Measurements from ENCODE around the gene PIGL. TPM values are rescaled to one million over a fixed set of nuclear protein-coding genes. Genes with fewer than 3 reads are reported as not detected.

PIGL gene
- total and polyA plus RNA-seq, 2 donors (not counting 3 experiments of a cell fraction or from before 2014, with no cell fraction given), result 28.6 to 40.8 TPM

- ChIA-PET POLR2A (interaction anchor here (0.5 kb wide), 1 partner anchor 87 kb away, joined by 3 read pairs; no protein-coding TSS in a partner anchor), CTCF (interaction anchor here (1.0 to 1.4 kb wide), 2 partner anchors 29 to 50 kb away, joined by 3 read pairs; no protein-coding TSS in a partner anchor)
- Histone ChIP-seq H4K20me1 (replicated peaks; ENCODE audit: control insufficient read depth, extremely low read depth, insufficient read depth, low read length) (no peaks in the 10 kb centered on the region), H3K4me3 (replicated peaks in 1 of 3; ENCODE audit: insufficient read depth in 1 of 3, low read depth in 1 of 3, low read length in 3 of 3) (no peak overlapping the region), H3K9me1 (replicated peaks; ENCODE audit: control insufficient read depth, extremely low read depth, insufficient read depth, low read length) (no peaks in the 10 kb centered on the region), H3K9me3 (replicated peaks; ENCODE audit: control insufficient read depth, insufficient read depth, low read length) (no peaks in the 10 kb centered on the region), H3K36me3 (ENCODE audit: control insufficient read depth in 2 of 2, extremely low read depth in 1 of 2, insufficient read depth in 2 of 2, low read length in 2 of 2) (no peaks in the 10 kb centered on the region), H3K4me1 (ENCODE audit: control insufficient read depth, extremely low read depth, insufficient read depth, low read length) (peaks cover 5% of the 10 kb centered on the region), H3K27me3 (ENCODE audit: control insufficient read depth in 2 of 2, insufficient read depth in 2 of 2, low read length in 2 of 2) (no peaks in the 10 kb centered on the region), H3K27ac (ENCODE audit: insufficient read depth, low read depth, low read length) (no peak overlapping the region), H3K4me2 (ENCODE audit: insufficient read depth, low read length) (no peak overlapping the region), H3K79me2 (ENCODE audit: control insufficient read depth, insufficient read depth, low read length) (no peaks in the 10 kb centered on the region), H3K9ac (replicated peaks; ENCODE audit: extremely low read depth, insufficient read depth, low read length) (no peak overlapping the region), H2AFZ (ENCODE audit: low read depth, low read length) (peak overlapping the region; percentile 26)
- no peak for TF ChIP-seq MYC (IDR thresholded peaks at IDR 0.05; ENCODE audit: low read depth, low read length)
- TF ChIP-seq, protein P1, sequence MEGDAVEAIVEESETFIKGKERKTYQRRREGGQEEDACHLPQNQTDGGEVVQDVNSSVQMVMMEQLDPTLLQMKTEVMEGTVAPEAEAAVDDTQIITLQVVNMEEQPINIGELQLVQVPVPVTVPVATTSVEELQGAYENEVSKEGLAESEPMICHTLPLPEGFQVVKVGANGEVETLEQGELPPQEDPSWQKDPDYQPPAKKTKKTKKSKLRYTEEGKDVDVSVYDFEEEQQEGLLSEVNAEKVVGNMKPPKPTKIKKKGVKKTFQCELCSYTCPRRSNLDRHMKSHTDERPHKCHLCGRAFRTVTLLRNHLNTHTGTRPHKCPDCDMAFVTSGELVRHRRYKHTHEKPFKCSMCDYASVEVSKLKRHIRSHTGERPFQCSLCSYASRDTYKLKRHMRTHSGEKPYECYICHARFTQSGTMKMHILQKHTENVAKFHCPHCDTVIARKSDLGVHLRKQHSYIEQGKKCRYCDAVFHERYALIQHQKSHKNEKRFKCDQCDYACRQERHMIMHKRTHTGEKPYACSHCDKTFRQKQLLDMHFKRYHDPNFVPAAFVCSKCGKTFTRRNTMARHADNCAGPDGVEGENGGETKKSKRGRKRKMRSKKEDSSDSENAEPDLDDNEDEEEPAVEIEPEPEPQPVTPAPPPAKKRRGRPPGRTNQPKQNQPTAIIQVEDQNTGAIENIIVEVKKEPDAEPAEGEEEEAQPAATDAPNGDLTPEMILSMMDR (IDR thresholded peaks at IDR 0.05; ENCODE audit: extremely low read depth in 1 of 2, insufficient read depth in 1 of 2, low read depth in 1 of 2, low read length in 2 of 2), result no peak
- no peak for TF ChIP-seq POLR2A (IDR thresholded peaks at IDR 0.05; ENCODE audit: low read depth, low read length)
- no peak for TF ChIP-seq JUN (IDR thresholded peaks at IDR 0.05; ENCODE audit: borderline replicate concordance, insufficient read depth, insufficient read length, low read depth)
- TF ChIP-seq POLR2AphosphoS5 (IDR thresholded peaks at IDR 0.05; ENCODE audit: insufficient read depth, low read depth, low read length), result no peak
- no peak for TF ChIP-seq GATA2 (IDR thresholded peaks at IDR 0.05; ENCODE audit: insufficient read depth, insufficient read length, low read depth, low read length)
- TF ChIP-seq FOS (IDR thresholded peaks at IDR 0.05; ENCODE audit: borderline replicate concordance, insufficient read depth, low read length), result no peak
- dilution Hi-C loops (cut with MboI; ENCODE audit: extremely low pct_ligation_motif_present, low sequenced_read_pairs), result no loop called here
- no peak for DNase-seq (ENCODE audit: low read depth, low spot score)
- intact Hi-C loops (cut with micrococcal nuclease), result no loop called here
- no peak for FAIRE-seq
- BruUV-seq (replicated peaks), result no TSS peak
Observed at GRCh38 chr17:16254773-16255400, 37.9 kb downstream of the PIGL start.

Data from endothelial cell of umbilical vein (primary cell).